ENCODE measurements around the gene NEU4.
"Not testable (repeated sequence)": the region's sequence is repeated elsewhere in the genome, so short reads cannot be mapped to it uniquely, and the experiment has no call there.

Gene NEU4

DNA sequence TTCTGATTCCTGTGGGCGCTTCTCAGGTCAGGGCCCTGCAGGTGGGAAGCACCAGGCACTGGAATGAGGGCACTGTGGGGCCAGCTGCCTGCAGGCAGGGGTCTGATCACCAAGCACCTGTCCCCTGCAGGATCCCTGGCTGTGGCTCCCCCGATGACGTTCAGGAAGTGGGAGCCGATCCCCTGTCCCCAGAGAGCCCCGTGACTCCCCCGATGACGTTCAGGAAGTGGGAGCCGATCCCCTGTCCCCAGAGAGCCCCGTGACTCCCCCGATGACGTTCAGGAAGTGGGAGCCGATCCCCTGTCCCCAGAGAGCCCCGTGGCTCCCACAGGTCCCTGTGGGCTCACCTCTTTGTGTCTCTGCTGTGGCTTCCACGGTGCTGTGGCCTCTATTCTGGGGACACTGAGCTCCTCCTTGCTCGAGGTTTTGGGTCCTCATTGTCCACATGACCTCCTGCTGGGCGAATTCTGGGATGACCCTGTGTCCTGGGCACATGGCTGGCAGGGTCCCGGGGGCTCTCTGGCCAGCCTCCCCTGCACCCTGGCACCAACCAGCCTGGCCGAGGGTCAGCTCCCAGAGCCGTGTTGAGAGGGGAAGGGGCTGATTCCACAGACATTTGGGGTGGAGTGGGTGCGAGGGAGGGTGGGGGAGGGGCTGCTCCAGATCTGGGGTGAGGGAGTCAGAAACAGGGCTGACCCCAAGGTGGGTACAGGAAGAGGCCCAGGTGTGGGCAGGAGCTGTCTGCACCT is 4.8 kb downstream of the NEU4 start:
- DNase-seq (ENCODE audit: low read depth, low spot score), result no peak

- no peak for DNase-seq (ENCODE audit: low read depth, low spot score)
These were observed 5.3 kb downstream of the NEU4 start for GRCh38 chr2:241814393-241814642.

- DNase-seq (ENCODE audit: low read depth, low spot score), result no peak
These were observed 5.9 kb downstream of the NEU4 start for GRCh38 chr2:241814643-241815476.

DNA sequence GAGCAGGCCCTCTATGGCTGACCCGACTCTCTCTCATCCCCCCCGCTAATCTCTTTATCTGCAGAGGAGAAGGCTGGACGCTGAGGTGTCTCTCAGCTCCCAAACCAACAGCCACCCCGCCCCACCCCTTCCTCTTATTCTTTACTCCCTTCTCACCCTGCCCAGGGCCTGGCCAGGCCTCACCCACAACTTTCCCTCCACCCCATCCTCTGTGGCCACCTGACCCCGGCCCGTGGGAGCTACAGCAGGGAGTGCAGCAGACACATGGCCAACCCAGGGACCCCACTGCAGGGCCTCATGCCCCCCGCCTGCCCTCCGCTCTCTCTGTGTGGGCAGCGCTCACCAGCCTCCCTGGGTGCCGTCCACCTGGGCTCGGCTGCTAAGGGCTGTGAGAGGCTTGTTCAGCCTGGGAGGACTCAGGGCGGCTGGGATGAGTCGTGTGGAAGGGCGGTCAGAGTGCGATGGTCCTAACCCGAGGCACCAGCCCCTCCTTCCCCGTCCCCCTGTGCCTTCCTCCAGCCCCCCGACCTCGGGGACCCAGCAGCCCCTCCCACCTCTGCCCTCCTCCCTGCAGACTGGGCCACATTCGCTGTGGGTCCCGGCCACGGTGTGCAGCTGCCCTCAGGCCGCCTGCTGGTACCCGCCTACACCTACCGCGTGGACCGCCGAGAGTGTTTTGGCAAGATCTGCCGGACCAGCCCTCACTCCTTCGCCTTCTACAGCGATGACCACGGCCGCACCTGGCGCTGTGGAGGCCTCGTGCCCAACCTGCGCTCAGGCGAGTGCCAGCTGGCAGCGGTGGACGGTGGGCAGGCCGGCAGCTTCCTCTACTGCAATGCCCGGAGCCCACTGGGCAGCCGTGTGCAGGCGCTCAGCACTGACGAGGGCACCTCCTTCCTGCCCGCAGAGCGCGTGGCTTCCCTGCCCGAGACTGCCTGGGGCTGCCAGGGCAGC is 6.8 kb downstream of the NEU4 start:
- DNase-seq (ENCODE audit: low read depth, low spot score), result no peak

DNA sequence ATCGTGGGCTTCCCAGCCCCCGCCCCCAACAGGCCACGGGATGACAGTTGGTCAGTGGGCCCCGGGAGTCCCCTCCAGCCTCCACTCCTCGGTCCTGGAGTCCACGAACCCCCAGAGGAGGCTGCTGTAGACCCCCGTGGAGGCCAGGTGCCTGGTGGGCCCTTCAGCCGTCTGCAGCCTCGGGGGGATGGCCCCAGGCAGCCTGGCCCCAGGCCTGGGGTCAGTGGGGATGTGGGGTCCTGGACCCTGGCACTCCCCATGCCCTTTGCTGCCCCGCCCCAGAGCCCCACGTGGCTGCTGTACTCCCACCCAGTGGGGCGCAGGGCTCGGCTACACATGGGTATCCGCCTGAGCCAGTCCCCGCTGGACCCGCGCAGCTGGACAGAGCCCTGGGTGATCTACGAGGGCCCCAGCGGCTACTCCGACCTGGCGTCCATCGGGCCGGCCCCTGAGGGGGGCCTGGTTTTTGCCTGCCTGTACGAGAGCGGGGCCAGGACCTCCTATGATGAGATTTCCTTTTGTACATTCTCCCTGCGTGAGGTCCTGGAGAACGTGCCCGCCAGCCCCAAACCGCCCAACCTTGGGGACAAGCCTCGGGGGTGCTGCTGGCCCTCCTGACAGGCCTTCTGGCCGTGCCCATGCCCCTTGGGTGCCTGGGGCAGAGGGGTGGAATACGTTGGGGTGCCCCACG is 7.6 kb downstream of the NEU4 start:
- DNase-seq (ENCODE audit: low read depth, low spot score), result no peak

GRCh38 chr2:241817126-241817820 is 8.3 kb downstream of the NEU4 start:
- no peak for DNase-seq (ENCODE audit: low read depth, low spot score)

DNA sequence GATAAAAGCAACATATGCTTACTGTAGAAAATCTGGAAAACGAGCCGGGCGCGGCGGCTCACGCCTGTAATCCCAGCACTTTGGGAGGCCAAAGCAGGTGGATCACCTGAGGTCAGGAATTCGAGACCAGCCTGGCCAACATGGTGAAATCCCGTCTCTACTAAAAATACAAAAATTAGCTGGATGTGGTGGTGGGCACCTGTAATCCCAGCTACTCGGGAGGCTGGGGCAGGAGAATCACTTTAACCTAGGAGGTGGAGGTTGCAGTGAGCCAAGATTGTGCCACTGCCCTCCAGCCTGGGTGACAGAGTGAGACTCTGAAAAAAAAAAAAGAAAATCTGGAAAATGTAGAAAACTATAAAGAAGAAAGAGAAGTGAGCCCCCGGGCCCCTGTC is 8.8 kb downstream of the NEU4 start:
- DNase-seq (ENCODE audit: low read depth, low spot score), result not testable (repeated sequence)

DNA sequence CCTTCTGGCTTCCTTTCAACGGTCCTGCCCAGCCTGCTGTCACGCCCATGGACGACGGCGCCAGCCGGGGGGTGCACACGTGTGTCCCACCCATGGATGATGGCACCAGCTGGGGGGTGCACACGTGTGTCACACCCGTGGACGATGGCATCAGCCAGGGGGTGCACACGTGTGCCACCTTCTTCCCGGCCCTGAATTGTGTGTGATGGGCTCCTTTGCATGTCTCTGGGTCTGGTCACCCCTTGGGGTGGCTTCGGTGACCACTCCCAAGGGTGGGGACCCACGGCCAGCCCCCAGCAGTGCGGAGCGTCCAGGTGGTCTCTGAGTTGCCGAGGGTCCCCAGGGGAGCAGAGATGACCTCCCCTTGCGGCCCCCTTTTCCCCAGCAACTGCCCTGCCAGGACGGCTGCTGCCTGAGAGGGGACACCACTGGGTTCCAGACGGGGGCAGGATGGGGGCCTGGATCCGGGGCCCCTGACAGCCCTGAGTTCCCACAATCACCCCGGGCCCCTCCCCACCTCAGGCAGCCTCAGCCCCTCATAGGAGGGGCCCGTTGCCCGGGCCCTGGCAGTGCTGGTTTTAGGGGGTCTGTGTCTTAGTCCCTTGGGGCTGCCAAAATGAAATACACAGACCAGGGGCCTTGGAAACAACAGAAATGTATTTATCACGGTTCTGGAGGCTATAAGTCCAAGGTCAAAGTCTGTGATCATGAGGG is 9.4 kb downstream of the NEU4 start:
- DNase-seq (ENCODE audit: low read depth, low spot score), result no peak

GRCh38 chr2:241818943-241819270 is 9.9 kb downstream of the NEU4 start:
- DNase-seq (ENCODE audit: low read depth, low spot score), result no peak

- DNase-seq (ENCODE audit: low read depth, low spot score), result not testable (repeated sequence)
These were observed 11.1 kb downstream of the NEU4 start for GRCh38 chr2:241819947-241820624.

GRCh38 chr2:241820625-241821384 is 11.8 kb downstream of the NEU4 start:
- no peak for DNase-seq (ENCODE audit: low read depth, low spot score)

GRCh38 chr2:241821460-241822263 is 12.7 kb downstream of the NEU4 start:
- DNase-seq (ENCODE audit: low read depth, low spot score), result no peak

- DNase-seq (ENCODE audit: low read depth, low spot score), result no peak
These were observed 13.3 kb downstream of the NEU4 start for GRCh38 chr2:241822264-241822623.

- not testable (repeated sequence) for DNase-seq (ENCODE audit: low read depth, low spot score)
These were observed 14.8 kb downstream of the NEU4 start for GRCh38 chr2:241823531-241824437.

- no peak for DNase-seq (ENCODE audit: low read depth, low spot score)
These were observed 18.4 kb downstream of the NEU4 start for GRCh38 chr2:241827394-241827793.

GRCh38 chr2:241833101-241833663 is 24.2 kb downstream of the NEU4 start:
- no peak for DNase-seq (ENCODE audit: low read depth, low spot score)

Data from brain pericyte (primary cell).